ENCODE results near the gene NEDD8.

Gene NEDD8

GRCh38 chr14:24232121-24232644 is at the start of gene NEDD8:
Gene NEDD8 (minus strand): TSS chr14:24232367. CDS start chr14:24232267, 100 bp downstream.
- peak; percentile 92 for DNase-seq (ENCODE audit: extremely low read depth, insufficient read length)

GRCh38 chr14:24281636-24282035 is 49.5 kb upstream of the NEDD8 start:
- Histone ChIP-seq H3K36me3 (ENCODE audit: control insufficient read depth, insufficient read depth, low read length) (no peaks in the 10 kb centered on the region), H3K4me3 (replicated peaks; ENCODE audit: low read depth, low read length) (no peak overlapping the region), H3K27me3 (replicated peaks; ENCODE audit: control insufficient read depth, insufficient read depth, low read length) (no peaks in the 10 kb centered on the region)
- no peak for TF ChIP-seq CTCF (IDR thresholded peaks at IDR 0.05; ENCODE audit: insufficient read depth, low read length, poor library complexity, severe bottlenecking)
- no peak for DNase-seq (ENCODE audit: extremely low read depth, insufficient read length)

More at GRCh38 chr14:24232121-24232644, at the start of gene NEDD8:
- Histone ChIP-seq H3K36me3 (ENCODE audit: control insufficient read depth, insufficient read depth, low read length) (peaks cover 17% of the 10 kb centered on the region), H3K27me3 (replicated peaks; ENCODE audit: control insufficient read depth, insufficient read depth, low read length) (no peaks in the 10 kb centered on the region), H3K4me3 (replicated peaks; ENCODE audit: low read depth, low read length) (peak within 1 kb of the TSS; percentile 84)
- no peak for TF ChIP-seq CTCF (IDR thresholded peaks at IDR 0.05; ENCODE audit: insufficient read depth, low read length, poor library complexity, severe bottlenecking)

- H3K27me3 ChIP-seq (replicated peaks; ENCODE audit: control insufficient read depth, insufficient read depth, low read length) = no peaks in the 10 kb centered on the region
- TF ChIP-seq CTCF (IDR thresholded peaks at IDR 0.05; ENCODE audit: insufficient read depth, low read length, poor library complexity, severe bottlenecking) = no peak
- no peak for DNase-seq (ENCODE audit: extremely low read depth, insufficient read length)
- no peak overlapping the region for H3K4me3 ChIP-seq (replicated peaks; ENCODE audit: low read depth, low read length)
- no peaks in the 10 kb centered on the region for H3K36me3 ChIP-seq (ENCODE audit: control insufficient read depth, insufficient read depth, low read length)
These were observed 48.8 kb upstream of the NEDD8 start for GRCh38 chr14:24280797-24281460.

GRCh38 chr14:24279301-24280186 is 47.4 kb upstream of the NEDD8 start:
- TF ChIP-seq CTCF (IDR thresholded peaks at IDR 0.05; ENCODE audit: insufficient read depth, low read length, poor library complexity, severe bottlenecking) = peak; percentile 58
- Histone ChIP-seq H3K4me3 (replicated peaks; ENCODE audit: low read depth, low read length) (no peak overlapping the region), H3K27me3 (replicated peaks; ENCODE audit: control insufficient read depth, insufficient read depth, low read length) (no peaks in the 10 kb centered on the region), H3K36me3 (ENCODE audit: control insufficient read depth, insufficient read depth, low read length) (no peaks in the 10 kb centered on the region)
- peak; percentile 43 for DNase-seq (ENCODE audit: extremely low read depth, insufficient read length)

- no peak overlapping the region for H3K4me3 ChIP-seq (replicated peaks; ENCODE audit: low read depth, low read length)
- no peaks in the 10 kb centered on the region for H3K27me3 ChIP-seq (replicated peaks; ENCODE audit: control insufficient read depth, insufficient read depth, low read length)
- no peak for TF ChIP-seq CTCF (IDR thresholded peaks at IDR 0.05; ENCODE audit: insufficient read depth, low read length, poor library complexity, severe bottlenecking)
- DNase-seq (ENCODE audit: extremely low read depth, insufficient read length) = no peak
- no peaks in the 10 kb centered on the region for H3K36me3 ChIP-seq (ENCODE audit: control insufficient read depth, insufficient read depth, low read length)
These were observed 46.3 kb upstream of the NEDD8 start for GRCh38 chr14:24278424-24278823.
